Chondrocyte (in vitro differentiated cells): ENCODE data around the gene TLL1. TPM values are rescaled to one million over a fixed set of nuclear protein-coding genes. Genes with fewer than 3 reads are reported as not detected.

Experiments
- DNase-seq: peaks from one replicate; pipeline ENCODE4 v3.0.0; 2021; ENCODE audit warnings: mixed read lengths, low spot score
- H3K27ac Mint-ChIP-seq: one replicate; pipeline ENCODE4 v1.8.0; 2021; ENCODE audit warnings: mild to moderate bottlenecking, moderate library complexity, mixed read lengths; ENCODE audit not compliant: unreplicated experiment
- H3K27me3 Mint-ChIP-seq: 2 replicates; pipeline ENCODE4 v1.8.0; 2021; ENCODE audit warnings: low read depth, mixed read lengths
- H3K36me3 Mint-ChIP-seq: 2 replicates; pipeline ENCODE4 v1.8.0; 2021; ENCODE audit warnings: low read depth, mixed read lengths
- H3K4me1 Mint-ChIP-seq: 2 replicates; pipeline ENCODE4 v1.8.0; 2021; ENCODE audit warnings: low read depth, mild to moderate bottlenecking, mixed read lengths
- H3K4me3 Mint-ChIP-seq: one replicate; pipeline ENCODE4 v1.8.0; 2021; ENCODE audit warnings: mild to moderate bottlenecking, moderate library complexity, mixed read lengths; ENCODE audit not compliant: unreplicated experiment
- H3K9me3 Mint-ChIP-seq: 2 replicates; pipeline ENCODE4 v1.8.0; 2021; ENCODE audit warnings: low read depth, mixed read lengths
- total RNA-seq: library from RNA; stranded (reverse); gene quantifications from 3 replicates; pipeline ENCODE4 v1.2.1, GENCODE V29; 2021
- TF ChIP-seq, protein P1 (sequence below): fragments of 200-600 bp; sonication (generic); IDR thresholded peaks from 2 replicates; pipeline ENCODE4 v1.5.0; 2021; ENCODE audit warnings: antibody characterized with exemption, mild to moderate bottlenecking, moderate library complexity

TLL1 gene
- total RNA-seq, 1 donor from 2014 or later: 3.4 TPM

DNA sequence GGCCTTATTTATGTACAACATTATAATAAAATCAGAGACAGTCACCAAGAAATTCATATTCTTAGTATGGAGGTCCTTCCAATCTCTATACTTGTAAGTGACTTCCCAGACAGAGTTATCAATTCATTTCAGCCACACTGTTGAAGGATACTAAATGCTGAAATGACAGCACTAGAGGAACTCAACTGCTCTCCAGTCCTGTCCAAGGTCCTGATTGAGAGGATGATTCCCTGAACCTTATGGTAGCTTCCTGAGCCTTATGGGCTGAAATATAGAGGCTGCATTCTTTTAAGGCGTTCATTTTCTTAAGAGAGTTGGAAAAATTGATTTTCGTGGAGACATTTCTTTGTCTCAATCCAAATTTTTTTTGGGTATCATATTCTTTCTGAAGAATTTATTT, 205.9 kb downstream of the TLL1 start:
- Mint-ChIP-seq H3K36me3 (peaks cover 2% of the 10 kb centered on the region), H3K4me3 (no peak overlapping the region), H3K27me3 (no peaks in the 10 kb centered on the region), H3K4me1 (peaks cover 9% of the 10 kb centered on the region), H3K27ac (no peak overlapping the region), H3K9me3 (peaks cover 3% of the 10 kb centered on the region)
- DNase-seq: no peak
- TF ChIP-seq, protein P1, sequence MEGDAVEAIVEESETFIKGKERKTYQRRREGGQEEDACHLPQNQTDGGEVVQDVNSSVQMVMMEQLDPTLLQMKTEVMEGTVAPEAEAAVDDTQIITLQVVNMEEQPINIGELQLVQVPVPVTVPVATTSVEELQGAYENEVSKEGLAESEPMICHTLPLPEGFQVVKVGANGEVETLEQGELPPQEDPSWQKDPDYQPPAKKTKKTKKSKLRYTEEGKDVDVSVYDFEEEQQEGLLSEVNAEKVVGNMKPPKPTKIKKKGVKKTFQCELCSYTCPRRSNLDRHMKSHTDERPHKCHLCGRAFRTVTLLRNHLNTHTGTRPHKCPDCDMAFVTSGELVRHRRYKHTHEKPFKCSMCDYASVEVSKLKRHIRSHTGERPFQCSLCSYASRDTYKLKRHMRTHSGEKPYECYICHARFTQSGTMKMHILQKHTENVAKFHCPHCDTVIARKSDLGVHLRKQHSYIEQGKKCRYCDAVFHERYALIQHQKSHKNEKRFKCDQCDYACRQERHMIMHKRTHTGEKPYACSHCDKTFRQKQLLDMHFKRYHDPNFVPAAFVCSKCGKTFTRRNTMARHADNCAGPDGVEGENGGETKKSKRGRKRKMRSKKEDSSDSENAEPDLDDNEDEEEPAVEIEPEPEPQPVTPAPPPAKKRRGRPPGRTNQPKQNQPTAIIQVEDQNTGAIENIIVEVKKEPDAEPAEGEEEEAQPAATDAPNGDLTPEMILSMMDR: no peak

DNA sequence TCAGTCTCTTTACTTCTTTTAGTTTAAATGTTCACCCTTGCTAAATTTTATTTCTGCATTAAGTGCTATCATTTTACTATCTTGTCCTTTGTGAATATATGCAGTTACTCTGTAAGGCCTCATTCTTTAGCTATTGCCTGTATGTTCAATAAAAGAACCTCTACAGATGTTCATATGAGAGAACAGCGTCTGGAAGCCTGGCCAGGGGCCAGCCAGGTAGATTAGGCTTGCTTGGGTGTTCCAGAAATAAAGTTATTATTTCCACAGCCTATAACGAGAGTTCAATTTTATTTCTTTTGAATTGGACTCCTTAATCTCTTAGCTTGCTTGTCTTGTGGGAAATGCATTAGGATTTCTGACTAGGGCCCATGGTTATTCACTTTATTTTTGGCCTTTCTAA, 214.5 kb downstream of the TLL1 start:
- Mint-ChIP-seq H3K9me3 (peaks cover 3% of the 10 kb centered on the region), H3K4me3 (no peak overlapping the region), H3K36me3 (no peaks in the 10 kb centered on the region), H3K4me1 (no peaks in the 10 kb centered on the region), H3K27me3 (no peaks in the 10 kb centered on the region), H3K27ac (no peak overlapping the region)
- TF ChIP-seq, protein P1: no peak
- no peak for DNase-seq

DNA sequence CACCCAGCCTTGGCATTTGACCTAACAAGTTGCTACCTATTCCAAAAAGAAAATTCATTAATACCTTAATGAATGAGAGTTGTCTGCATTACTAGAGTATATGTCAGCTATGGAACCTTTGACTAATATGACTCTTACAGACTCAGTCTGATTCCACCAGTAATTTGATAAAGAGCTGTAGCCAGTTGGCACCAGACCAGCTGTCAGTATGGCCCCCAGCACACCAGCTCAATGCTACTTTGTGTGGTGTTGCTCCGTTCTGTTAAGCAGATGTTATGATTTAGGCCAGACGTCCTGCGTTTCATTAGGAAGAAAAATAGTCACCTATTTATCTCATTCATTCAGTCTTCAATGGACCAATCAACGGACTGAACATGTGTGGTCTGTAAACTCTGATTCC, 215.5 kb downstream of the TLL1 start:
- no peak overlapping the region for H3K27ac Mint-ChIP-seq
- peaks cover 3% of the 10 kb centered on the region for H3K9me3 Mint-ChIP-seq
- no peak for DNase-seq
- TF ChIP-seq, protein P1: no peak
- no peak overlapping the region for H3K4me3 Mint-ChIP-seq
- no peaks in the 10 kb centered on the region for H3K4me1 Mint-ChIP-seq
- H3K36me3 Mint-ChIP-seq: no peaks in the 10 kb centered on the region
- H3K27me3 Mint-ChIP-seq: no peaks in the 10 kb centered on the region

- Mint-ChIP-seq H3K4me1 (peaks cover 4% of the 10 kb centered on the region), H3K27me3 (peaks cover 2% of the 10 kb centered on the region), H3K9me3 (no peaks in the 10 kb centered on the region), H3K4me3 (no peak overlapping the region), H3K27ac (no peak overlapping the region), H3K36me3 (no peaks in the 10 kb centered on the region)
- TF ChIP-seq, protein P1: no peak
- no peak for DNase-seq
Observed at GRCh38 chr4:166091146-166091545, 218.1 kb downstream of the TLL1 start.

GRCh38 chr4:166091912-166092510, 219.0 kb downstream of the TLL1 start:
- DNase-seq: no peak
- Mint-ChIP-seq H3K27ac (no peak overlapping the region), H3K36me3 (no peaks in the 10 kb centered on the region), H3K27me3 (peaks cover 2% of the 10 kb centered on the region), H3K9me3 (no peaks in the 10 kb centered on the region), H3K4me3 (no peak overlapping the region), H3K4me1 (peaks cover 4% of the 10 kb centered on the region)
- TF ChIP-seq, protein P1: peak; percentile 97
